Epidermal melanocyte (primary cell): ENCODE results near the gene PDYN.
A peak's percentile ranks its signal among the peaks of the same experiment; 100 is the strongest.
"Not testable (repeated sequence)": the region's sequence is repeated elsewhere in the genome, so short reads cannot be mapped to it uniquely, and the experiment has no call there.

Experiments
- DNase-seq: peaks from one replicate; pipeline ENCODE4 v3.0.0; 2011; ENCODE audit warnings: low spot score; ENCODE audit not compliant: insufficient read length

Gene PDYN

DNA sequence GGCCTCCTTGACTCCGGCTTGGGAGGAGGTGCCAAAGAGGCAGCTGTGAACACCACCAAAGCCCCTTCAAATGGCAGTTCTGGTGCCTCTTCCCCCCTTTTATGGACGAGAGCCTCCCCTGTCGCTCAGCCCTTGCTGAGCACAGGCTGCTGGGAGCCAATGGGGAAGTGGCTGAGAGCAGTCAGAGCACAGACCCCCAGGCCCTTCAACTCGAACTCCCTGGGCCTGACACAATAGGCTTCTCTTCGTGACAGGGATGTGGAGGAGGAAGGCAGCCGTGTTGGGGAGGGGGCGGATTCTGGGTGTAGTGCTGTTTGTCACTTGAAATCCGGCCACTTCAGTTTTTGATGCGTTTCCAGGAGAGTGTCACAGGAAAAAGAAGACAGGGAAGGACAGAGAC is at the start of gene PDYN:
Gene PDYN (minus strand): TSS at position 73 of the 400 bp plus-strand sequence. CDS start 10,974 bp downstream, outside the sequence.
- DNase-seq, result no peak

DNA sequence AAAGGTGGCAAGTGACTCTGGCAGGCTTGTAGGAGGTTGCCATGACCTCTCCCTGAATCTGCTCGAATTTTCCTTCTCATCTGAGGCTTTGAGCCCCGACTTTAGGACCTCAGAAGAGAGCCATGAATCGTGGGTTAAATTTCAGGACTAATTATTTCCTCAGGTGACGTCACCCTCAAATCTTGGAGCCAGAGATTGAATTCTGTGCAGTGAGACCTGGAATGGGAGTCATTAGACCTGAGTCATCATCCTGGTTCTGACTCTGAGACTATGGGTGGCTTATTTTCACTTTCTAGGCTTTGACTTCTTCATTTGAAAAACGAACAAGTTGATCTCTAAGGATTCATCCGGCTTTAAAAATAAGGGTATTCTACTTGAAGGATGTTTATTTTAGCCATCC is 48.5 kb upstream of the PDYN start:
- DNase-seq, result no peak

DNA sequence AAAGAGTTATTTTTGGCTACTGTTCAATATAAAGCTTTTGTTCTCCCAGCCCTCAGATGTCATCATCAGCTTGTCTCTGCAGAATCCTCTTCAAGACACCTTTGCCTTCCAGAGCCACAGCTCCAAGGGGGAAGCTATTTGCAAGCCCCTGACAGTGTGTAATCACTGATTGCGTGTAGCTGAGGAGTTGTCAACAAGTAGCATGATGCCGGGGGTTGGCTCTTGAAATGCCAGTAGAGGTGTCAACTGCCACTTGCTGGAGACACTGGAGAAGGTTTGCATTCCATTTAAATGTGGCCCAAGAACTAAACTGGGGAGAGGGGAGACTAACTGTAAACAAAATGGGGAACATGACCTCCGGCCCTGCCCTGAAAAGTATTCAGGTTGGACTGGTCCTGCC is 44.3 kb upstream of the PDYN start:
- no peak for DNase-seq

DNA sequence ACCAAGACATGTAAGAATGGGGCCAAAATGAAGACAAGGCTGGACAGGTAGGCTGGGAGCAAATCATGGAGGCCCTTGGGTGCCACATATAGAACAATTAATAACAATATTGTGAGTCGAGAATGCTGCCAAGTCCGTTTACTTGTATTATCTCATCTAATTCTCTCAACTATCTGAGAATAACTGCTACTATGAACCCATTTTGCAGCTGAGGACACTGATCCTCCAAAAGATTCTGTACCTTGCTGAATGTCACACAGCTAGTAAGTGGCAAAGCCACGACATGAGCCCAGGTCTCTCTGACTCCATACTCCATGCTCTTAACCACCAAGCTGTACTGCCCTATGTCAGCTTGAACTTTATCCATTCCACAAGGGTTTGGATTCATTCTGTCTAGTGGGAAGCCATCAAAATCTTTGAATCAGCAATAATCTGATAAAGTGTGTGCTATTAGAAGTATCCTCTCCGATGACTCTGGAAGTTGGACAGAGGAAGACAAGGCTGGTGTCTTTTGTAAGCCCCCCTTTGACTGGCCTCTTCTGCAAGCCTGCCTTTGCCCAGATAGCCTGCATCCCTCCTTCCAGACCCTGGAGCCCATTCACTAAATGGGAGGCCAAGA is 43.5 kb upstream of the PDYN start:
- no peak for DNase-seq

DNA sequence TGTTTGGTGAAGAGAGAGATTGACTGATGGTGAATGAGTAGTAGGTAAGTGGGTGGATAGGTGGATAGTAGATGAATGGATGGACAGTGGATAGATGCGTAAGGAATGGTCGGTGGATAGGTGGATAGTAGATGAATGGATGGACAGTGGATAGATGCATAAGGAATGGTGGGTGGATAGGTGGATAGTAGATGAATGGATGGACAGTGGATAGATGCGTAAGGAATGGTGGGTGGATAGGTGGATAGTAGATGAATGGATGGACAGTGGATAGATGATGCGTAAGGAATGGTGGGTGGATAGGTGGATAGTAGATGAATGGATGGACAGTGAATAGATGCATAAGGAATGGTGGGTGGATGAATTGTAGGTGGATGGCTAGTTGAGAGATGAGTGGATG is 42.5 kb upstream of the PDYN start:
- not testable (repeated sequence) for DNase-seq

DNA sequence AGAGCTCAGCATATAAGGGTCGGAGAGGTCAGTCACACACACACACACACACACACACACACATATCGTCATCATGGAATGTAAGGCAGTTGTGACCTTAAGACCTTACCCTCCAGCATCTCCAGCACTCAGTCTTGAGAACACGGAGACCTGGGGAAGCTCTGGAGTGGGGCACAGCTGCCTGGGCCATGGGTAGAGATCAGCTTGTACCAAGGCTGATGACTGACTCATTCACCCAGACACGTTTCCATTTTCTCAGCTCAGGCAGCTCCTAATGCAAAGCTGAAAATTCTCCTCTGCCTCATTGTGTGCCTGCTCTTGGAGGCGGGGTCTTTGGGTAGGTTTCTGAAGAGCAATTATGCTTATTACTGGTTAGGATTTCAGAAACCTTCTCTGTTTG is 38.3 kb upstream of the PDYN start:
- no peak for DNase-seq

DNA sequence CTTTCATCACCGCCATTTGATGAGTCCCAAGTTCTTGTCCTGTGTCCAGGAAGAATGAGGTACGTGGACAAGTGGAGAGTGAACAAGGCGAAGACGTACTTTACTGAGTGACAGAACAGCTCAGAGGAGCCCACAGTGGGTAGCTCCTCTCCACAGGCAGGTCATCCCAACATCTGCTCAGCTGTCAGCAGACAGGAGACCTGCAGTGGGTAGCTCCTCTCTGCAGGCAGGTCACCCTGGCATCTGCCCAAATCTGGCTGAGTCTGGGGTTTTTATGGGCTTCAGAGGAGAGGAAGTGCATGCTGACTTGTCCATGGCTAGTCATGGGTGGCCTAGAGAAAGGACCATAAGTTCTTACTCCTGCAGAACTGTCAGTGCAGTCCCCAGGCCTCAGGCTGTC is 32.7 kb upstream of the PDYN start:
- DNase-seq, result no peak

DNA sequence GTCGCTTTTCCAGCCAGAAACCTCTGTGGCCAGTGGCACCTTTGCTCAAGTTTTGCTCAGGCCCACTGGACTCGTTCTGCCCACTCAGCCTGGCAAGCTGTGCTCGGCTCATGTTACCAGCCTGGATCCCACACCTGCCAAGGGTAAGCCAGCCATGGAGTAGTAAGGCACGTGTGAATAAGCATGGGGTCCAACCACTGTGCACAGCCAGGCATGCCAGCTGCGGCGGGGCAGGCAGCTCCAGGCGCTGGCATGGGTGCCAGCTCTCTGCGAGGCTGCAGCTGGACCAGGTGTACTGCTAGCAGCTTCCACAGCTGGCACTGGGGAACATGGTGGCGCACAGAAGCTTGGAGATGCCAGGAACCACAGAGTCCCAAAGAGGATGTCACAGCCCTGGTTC is 32.1 kb upstream of the PDYN start:
- DNase-seq, result no peak

DNA sequence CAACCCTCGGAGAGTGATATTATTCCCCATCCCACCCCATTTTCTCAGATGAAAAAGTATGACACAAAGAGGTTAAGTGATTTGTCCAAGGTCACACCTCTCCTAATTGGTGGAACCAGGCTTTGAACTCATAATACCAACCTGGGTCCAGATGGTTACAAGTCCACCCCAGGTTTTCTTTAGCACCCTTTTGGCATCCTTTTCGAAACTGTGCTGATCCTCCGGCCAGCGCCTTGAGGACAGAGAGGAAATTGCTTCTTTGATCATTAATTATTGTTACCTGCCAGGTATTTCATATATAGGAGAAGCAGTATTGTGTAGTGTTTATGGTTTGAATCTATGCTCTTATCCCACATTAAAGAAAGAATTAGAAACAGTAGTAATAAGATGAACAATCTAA is 29.3 kb upstream of the PDYN start:
- DNase-seq, result no peak

DNA sequence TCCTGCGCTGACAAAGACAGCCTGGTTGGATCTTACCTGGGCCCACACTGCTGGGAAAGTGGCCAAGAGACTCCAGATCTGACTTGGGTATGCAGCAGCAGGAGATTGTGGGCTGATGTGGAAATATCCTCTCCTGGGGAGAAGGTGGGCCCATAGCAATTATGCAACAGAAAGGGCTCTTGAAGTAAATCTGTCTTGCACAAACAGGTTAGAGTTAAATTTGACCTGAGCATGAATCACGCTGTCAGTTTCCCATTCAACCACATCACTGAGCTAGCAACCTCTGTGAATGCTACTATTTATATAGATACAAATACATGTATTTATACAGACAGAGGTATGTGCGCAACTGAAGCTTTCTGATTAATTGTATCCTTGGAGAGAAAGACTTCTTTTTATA is 28.3 kb upstream of the PDYN start:
- no peak for DNase-seq

DNA sequence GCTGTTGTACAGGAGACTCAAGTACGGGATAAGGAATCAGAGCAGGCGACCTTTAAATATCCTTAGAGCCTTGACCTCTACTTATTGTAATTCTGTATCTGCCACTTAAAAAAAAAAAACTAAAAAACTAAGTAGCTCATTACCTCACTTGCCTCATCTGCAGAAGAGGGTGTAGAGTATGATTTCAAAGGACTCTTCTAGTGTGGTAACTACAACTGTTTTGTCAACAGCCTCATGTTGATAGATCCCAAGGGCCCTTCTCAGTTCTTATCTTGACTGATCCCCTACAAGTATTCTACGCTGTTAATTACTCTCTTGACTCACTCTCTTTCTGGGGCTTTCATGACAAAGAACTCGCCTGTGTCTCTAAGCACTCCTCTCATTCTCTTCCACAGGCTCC is 16.7 kb upstream of the PDYN start:
- no peak for DNase-seq

DNA sequence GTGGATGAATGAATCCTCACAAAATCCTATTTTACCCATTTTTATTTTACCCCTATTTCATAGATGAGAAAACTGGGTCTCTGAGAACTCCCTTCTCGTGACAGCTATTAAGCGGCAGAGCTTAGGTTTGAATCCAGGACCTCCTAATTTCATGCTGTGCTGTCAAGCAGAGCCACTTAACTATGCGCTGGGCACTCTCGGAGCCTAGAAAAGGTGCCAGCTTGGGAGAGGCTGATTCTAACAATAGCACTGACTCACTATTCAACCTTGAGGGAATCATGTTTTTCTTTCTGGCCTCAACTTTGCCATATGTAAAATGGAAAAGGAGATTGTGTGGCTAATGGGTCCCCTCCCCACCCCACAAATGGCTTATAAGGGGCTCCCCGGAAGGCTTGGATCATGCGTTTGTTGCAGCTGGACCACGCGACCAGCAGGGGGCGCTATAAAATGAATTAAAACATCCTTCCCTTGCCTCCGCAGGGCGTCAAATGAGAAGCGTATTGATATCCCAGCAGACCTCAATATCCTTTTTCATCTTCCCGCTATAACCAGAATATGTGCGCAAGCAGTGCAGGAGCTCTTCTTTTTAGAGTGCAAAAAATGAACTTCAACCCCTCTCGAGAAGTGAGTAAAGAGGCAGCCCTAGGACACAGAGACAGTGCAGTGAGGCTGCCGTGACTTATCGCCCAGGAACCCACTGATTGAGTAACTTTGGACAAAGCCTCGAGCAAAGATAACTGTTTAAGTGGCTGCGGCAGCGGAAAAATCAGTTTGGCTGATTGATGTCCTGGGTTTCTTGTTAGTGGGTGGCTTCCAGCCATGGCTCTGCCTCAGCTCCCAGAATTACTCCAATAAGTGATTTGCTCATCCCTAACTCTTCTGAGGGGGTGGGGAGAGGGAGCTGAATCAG is 12.8 kb upstream of the PDYN start:
- no peak for DNase-seq

DNA sequence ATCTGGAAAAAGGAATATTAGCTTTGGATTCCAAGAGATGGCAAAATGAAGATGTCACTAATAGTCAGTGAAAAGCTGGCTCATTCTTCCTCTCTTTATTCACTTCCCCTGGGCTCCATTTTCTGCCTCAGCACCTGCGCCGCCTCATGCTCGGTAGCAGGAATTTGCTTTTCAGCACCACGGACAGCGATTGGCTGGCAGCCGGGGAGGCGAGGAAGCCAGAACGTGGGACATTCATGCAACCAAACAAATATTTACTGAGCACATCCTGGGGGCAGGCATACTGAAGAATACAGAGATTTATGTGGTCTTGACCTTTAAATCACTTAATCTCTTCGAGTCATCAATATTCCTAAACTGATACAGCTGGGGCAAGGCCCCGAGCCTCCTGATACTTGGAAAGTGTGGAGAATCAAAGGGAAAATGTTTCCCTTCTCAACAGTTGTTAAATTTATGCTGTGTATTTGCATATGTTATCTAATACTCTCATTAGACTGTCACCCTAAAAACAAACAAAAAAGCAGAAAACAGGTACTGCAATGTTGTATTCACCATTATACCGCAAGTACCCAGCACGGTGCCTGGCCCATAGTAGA is 12.1 kb upstream of the PDYN start:
- DNase-seq, result peak; percentile 33

DNA sequence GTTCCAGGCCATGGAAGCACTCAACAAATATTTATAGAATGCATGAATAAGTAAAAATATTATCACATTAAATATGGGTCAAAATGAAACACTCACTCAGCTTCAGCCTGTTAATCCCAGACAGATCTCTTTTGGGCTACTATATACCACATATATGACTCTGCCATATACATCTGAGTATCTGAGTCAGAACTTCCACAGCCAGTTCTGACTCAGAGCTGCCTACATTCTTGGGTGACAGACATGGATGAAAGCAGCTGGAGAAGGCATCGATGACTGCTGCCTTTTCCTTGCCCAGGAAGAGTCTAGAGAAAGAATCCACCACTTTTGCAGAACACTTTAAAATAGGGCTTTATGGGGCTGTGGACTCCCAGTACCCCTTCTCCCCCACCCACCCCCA is 11.5 kb upstream of the PDYN start:
- no peak for DNase-seq

DNA sequence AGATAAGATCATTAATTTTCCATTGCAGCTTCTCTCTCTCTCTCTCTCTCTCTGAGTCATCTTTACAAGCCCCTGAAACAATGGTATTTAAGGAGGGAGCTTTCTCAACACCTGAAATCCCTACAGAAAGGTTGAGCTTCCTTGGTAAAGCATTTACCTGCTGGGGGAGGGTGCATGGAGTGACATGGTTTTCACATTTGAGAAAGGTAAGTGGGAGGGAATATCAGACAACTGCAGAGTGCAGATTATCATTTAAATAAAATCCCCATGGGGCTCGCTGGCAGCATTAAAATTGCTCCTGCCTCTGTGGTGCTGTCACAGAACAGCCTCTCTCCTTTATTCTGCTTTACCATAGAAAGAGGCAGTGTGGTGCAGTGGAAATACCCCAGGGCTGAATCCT is 10.3 kb upstream of the PDYN start:
- no peak for DNase-seq

DNA sequence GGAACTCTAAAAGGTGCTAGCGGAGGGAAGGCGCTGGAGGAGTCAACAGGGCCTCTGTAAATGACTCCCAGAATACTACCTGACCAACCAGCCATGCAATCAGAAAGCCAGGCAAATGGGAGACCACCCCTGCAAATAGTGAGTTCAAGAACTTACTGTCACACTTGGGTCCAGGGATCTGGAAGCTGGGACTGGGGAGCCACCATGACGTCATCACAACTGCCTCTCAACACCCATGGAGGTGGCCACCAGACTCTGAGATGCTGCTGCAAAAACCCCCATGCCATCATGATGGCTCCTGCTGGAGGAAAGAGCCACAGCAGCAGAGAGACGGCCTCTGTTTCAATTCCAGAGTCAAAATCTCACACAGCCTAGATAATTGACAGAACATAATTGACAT is 8.5 kb upstream of the PDYN start:
- DNase-seq, result no peak

DNA sequence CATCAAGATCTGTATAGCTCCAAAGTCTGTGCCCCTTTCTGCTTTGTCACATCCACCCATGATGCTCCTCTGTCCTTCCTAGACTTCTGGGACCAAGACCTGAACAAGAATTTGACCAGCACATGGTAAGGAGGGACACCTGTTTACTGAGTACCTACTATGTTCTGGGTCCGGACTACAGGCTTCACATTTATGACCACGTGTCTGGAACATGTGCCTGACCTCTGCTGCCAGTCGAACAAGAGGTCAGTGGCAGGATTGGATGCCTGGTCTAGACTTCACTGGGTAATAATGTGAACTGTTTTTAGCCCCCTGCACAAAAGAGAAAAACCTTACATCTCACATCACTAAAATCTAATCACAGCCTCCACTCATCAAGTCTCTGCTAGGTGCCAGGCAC is 7.3 kb upstream of the PDYN start:
- no peak for DNase-seq

DNA sequence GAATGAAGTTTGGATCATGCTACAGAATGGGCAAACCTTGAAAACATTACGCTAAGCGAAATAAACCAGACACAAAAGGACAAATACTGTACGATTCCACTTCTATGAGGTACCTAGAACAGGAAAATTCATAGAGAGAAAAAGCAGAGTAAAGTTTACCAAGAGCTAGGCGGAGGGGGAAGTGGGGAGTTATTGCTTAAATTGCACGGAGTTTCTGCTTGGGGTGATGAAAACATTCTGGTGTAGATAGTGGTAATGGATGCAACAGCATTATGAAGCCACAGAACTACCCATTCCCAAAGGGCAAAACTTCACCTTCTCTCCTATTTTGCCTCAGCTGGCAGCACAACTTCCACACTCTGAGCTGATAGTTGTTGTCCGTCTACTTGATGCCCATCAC is 6.4 kb upstream of the PDYN start:
- DNase-seq, result no peak

DNA sequence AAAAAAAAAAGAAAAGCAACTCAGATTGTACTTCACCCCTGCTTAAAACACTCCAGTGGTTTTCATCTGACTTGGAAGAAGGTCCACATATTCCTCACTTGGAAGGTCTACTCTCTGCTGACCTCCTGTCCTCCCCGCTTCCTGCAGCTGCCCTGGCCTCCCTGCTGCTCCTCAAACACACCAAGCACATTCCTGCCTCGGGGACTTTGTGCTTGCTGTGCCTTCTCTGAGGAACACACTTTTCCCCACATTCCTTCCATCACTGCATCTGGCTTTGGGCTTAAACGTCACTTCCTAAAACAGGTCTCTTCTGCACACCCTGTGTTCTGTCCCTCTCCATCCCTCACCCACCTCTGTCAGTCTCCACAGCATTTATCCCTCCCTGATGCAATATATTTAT is 4.9 kb upstream of the PDYN start:
- no peak for DNase-seq

DNA sequence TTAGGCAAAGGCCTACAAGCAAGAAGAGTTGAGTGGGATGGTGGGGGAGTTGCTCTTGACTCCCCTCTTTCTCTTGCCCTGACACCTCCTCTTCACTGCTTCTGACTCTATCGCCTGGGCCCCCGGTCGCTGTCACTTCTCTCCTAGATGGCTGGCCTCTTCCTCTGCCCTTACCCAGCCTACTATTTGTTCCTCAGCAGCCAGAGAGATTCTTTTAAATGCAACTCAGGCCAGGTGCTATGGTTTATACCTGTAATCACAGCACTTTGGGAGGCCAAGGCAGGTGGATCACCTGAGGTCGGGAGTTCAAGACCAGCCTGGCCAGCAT is 4.3 kb upstream of the PDYN start:
- DNase-seq, result no peak

DNA sequence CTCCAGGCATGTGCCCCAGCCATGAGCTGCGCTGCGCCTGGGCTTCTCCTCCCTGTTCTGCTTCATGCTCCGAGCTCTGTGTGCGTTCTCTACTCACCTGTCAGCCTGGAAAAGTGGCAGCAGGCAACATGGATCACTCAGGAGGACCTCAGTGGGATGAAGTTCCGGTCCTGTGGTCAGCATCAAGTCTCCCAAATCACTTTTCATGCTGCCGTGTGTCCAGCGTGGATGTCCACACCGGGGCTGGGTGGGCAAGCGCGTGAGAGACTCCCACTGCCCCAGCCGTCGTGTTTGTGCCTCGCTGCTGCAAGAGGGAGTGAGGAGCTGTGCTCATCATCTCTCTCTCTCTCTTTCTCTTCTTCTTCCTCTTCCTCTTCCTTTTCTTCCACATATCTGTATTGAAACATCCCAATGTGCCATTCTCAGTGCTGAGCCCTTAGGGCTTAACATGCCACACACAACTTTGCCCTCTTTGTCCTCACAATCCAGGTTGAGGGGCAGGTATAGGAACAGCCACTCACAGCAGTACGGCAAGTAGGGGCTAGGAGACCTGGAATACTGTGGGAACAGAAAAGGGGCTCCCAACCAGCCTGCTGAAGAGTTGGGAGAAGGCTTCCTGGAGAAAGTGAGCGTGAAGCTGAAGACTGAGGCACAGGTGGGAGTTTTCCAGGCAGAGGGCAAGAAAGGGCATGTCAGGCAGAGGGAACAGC is 3.8 kb upstream of the PDYN start:
- no peak for DNase-seq
